Measurements from ENCODE around the gene CLCN4.

CLCN4 gene

GRCh38 chrX:10197279-10198210, 40.8 kb downstream of the CLCN4 start:
- no peak for DNase-seq (ENCODE audit: low read depth)

GRCh38 chrX:10198254-10198653, 41.5 kb downstream of the CLCN4 start:
- no peak for DNase-seq (ENCODE audit: low read depth)

- DNase-seq (ENCODE audit: low read depth) = peak; percentile 9
Observed at GRCh38 chrX:10199212-10199611, 42.4 kb downstream of the CLCN4 start.

GRCh38 chrX:10203617-10204016, 46.8 kb downstream of the CLCN4 start:
- DNase-seq (ENCODE audit: low read depth) = no peak

GRCh38 chrX:10206317-10206716, 49.5 kb downstream of the CLCN4 start:
- no peak for DNase-seq (ENCODE audit: low read depth)

GRCh38 chrX:10208281-10208856, 51.6 kb downstream of the CLCN4 start:
- DNase-seq (ENCODE audit: low read depth) = no peak

GRCh38 chrX:10208953-10209352, 52.2 kb downstream of the CLCN4 start:
- DNase-seq (ENCODE audit: low read depth) = no peak

GRCh38 chrX:10212395-10212794, 55.6 kb downstream of the CLCN4 start:
- DNase-seq (ENCODE audit: low read depth) = no peak

- no peak for DNase-seq (ENCODE audit: low read depth)
Observed at GRCh38 chrX:10213716-10214115, 56.9 kb downstream of the CLCN4 start.

- no peak for DNase-seq (ENCODE audit: low read depth)
Observed at GRCh38 chrX:10216208-10216607, 59.4 kb downstream of the CLCN4 start.

- DNase-seq (ENCODE audit: low read depth) = no peak
Observed at GRCh38 chrX:10217198-10217597, 60.4 kb downstream of the CLCN4 start.

GRCh38 chrX:10221651-10222050, 64.9 kb downstream of the CLCN4 start:
- no peak for DNase-seq (ENCODE audit: low read depth)

- no peak for DNase-seq (ENCODE audit: low read depth)
Observed at GRCh38 chrX:10223276-10223675, 66.5 kb downstream of the CLCN4 start.

GRCh38 chrX:10223781-10224180, 67.0 kb downstream of the CLCN4 start:
- no peak for DNase-seq (ENCODE audit: low read depth)

- no peak for DNase-seq (ENCODE audit: low read depth)
Observed at GRCh38 chrX:10230222-10230621, 73.4 kb downstream of the CLCN4 start.

- no peak for DNase-seq (ENCODE audit: low read depth)
Observed at GRCh38 chrX:10231461-10231860, 74.7 kb downstream of the CLCN4 start.

- no peak for DNase-seq (ENCODE audit: low read depth)
Observed at GRCh38 chrX:10233173-10233572, 76.4 kb downstream of the CLCN4 start.

GRCh38 chrX:10233696-10234095, 76.9 kb downstream of the CLCN4 start:
- no peak for DNase-seq (ENCODE audit: low read depth)

- peak; percentile 50 for DNase-seq (ENCODE audit: low read depth)
Observed at GRCh38 chrX:10235851-10236250, 79.1 kb downstream of the CLCN4 start.

GRCh38 chrX:10237241-10237640, 80.5 kb downstream of the CLCN4 start:
- no peak for DNase-seq (ENCODE audit: low read depth)

GRCh38 chrX:10239611-10240064, 82.9 kb downstream of the CLCN4 start:
- DNase-seq (ENCODE audit: low read depth) = no peak

- peak; percentile 60 for DNase-seq (ENCODE audit: low read depth)
Observed at GRCh38 chrX:10240918-10241317, 84.1 kb downstream of the CLCN4 start.

GRCh38 chrX:10242026-10242425, 85.3 kb downstream of the CLCN4 start:
- no peak for DNase-seq (ENCODE audit: low read depth)

Measured in GM04504 (cell line).